GM18508 (cell line): Measurements from ENCODE around the gene IRAK4.

Experiments used
- ATAC-seq: cut with Tn5 transposase; IDR thresholded peaks from one replicate; pipeline ENCODE4 v1.9.1; 2021; ENCODE audit warnings: moderate number of reproducible peaks; ENCODE audit not compliant: insufficient read depth, unreplicated experiment

IRAK4 gene

GRCh38 chr12:43764528-43764927 is 5.8 kb downstream of the IRAK4 start:
- ATAC-seq = no peak

GRCh38 chr12:43766291-43766690 is 7.5 kb downstream of the IRAK4 start:
- no peak for ATAC-seq

- ATAC-seq = no peak
These were observed 17.7 kb downstream of the IRAK4 start for GRCh38 chr12:43776498-43776897.

- ATAC-seq = no peak
These were observed 28.3 kb downstream of the IRAK4 start for GRCh38 chr12:43786899-43787693.

GRCh38 chr12:43789941-43790340 is 31.2 kb downstream of the IRAK4 start:
- ATAC-seq = no peak

GRCh38 chr12:43795716-43796280 is 37.0 kb downstream of the IRAK4 start:
- ATAC-seq = no peak

DNA sequence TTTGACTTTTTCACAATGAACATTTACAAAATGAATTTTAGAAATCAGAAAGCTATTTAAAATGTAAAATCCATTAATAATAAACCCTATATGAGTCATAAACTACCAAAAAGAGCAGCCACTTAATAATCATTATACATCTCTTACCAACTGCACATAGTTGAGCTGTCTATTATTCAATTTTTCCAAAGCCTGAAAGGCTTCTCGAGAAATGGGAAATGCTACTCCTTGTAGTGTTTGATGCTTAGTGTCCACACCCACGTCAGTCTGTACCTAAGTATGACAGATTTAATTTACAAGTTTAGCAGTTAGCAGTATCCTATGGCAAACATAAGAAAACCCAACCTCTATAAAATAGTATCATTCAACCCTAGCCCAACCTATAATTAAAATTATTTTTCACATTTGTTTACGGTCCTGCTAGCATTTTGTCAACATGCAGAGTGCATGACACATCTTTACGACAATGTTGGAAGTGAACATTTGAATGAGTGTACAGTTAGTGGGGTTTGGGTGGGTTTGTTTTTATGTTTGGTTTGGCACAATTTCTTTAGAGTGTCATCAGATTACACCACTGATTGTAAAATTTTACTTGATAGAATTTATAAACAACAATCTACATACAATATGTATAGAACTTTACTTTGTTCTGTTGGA is 38.9 kb downstream of the IRAK4 start:
- no peak for ATAC-seq

DNA sequence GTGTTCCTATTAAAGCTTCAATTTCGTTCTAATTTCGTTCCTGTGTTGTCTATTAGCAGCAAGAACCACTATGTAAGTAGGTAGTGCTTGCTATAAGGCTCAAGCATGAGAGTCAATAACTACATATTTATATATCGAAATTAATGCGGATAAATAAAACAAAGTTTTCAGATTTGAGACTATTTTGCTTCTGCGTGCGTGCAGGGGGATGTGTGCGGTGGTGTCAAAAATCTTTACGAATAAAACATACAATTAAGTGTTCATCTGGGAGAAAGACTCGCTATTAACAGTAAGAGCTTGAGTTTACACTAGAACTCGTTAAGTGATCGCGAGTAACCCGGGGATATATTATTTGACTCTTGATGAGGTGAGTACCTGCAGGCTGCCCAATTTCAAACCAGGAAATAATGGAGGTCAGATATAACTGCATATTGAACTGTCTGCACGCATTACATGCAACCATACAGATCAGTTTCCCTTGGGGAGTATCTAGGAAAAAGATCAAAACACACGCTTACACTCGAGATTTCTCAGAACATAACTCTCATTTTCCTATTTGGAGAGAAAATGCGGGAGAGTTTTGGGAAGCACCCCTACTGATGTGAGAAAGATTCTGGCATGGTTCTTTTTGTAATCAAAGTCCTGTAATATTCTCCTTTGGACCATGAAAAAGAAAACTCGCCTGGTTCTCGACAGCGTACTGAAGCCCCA is 46.6 kb downstream of the IRAK4 start:
- no peak for ATAC-seq

GRCh38 chr12:43805860-43806736 is 47.3 kb downstream of the IRAK4 start, which contains the start of gene TWF1:
Gene TWF1, minus strand, starts transcription at chr12:43806317. Its CDS starts 72 bp downstream, at chr12:43806245.
- ATAC-seq = peak; percentile 59

DNA sequence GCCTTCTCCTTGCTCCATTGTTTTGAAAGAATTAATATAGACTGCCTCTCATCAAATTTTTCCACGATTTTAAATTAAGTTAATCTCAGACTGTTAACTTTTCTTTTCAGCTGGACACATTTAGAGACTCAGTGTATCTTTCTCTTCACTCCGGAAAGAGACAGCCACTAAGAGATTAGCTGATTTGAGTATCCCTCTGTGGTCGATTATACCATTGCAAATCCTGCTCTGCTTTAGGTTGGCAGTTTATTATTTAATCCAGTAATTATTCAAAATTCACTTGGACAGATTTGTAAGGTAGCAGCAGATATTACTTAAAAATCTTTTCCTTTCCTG is 48.0 kb downstream of the IRAK4 start:
- no peak for ATAC-seq

DNA sequence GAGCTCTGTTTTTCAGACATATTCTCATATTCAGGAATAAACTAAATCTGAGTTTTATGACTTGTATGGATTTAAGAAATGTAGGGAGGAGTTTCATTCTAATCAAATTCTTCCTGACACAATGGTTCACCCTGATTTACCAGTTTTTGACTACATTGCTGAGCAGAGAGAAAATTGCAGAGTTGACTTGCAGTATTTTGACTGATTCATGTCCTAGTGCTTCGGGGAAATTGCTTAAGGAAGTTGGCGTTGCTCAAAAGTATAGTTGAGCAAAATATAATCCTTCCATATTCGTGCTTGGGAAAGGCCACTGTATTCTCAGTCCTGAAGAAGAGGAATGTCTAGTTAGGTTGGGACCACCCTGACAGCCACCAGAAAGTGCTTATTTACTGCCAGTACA is 48.6 kb downstream of the IRAK4 start:
- no peak for ATAC-seq

DNA sequence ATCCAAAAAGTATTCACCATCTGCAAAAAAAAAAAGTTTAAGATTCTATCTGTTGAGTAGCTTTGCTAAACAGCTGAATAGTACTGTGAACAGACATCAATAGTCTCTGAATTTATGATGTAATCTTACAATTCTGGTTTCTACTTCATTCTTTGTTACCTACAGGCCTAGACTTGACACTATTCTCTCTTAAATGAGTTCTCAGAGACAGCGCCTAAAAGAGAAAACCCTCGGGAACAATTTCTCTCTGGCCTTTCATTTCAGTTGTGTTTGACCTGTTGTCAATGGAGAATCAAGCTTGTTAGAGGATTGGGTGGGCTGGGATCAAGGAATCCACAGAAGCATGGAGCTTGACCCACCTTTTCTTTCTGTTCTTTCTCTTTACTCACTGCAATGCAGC is 53.3 kb downstream of the IRAK4 start:
- no peak for ATAC-seq

DNA sequence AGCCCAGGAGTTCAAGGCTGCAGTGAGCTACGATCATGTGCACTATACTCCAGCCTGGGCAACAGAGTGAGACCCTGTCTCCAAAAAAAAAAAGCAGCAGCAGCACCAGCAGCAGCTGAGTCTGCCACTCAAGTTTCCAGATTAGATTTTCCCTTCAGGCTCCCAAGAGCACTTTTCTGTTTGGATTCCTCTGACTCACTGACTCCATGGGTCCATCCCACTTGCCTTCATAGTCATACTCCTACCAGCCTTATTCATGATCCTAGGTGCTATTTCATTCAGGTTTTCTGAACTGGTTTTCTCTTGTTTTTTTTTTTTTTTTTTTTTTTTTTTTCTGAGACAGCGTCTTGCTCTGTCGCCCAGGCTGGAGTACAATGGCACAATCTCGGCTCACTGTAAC is 54.2 kb downstream of the IRAK4 start:
- no peak for ATAC-seq

GRCh38 chr12:43815416-43815815 is 56.7 kb downstream of the IRAK4 start:
- ATAC-seq = no peak

DNA sequence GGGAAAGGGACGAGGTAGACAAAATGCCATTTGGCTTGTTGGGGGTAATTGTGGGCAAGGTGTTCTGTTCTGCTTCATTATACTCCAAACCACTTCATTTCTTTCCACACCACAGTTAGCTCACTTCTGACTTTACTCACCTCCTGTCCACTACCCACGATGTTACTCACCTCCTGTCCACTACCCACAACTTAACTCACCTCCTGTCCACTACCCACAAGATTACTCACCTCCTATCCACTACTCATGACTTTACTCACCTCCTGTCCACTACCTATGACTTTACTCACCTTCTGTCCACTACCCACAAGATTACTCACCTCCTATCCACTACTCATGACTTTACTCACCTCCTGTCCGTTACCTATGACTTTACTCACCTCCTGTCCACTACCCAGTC is 57.4 kb downstream of the IRAK4 start:
- no peak for ATAC-seq

DNA sequence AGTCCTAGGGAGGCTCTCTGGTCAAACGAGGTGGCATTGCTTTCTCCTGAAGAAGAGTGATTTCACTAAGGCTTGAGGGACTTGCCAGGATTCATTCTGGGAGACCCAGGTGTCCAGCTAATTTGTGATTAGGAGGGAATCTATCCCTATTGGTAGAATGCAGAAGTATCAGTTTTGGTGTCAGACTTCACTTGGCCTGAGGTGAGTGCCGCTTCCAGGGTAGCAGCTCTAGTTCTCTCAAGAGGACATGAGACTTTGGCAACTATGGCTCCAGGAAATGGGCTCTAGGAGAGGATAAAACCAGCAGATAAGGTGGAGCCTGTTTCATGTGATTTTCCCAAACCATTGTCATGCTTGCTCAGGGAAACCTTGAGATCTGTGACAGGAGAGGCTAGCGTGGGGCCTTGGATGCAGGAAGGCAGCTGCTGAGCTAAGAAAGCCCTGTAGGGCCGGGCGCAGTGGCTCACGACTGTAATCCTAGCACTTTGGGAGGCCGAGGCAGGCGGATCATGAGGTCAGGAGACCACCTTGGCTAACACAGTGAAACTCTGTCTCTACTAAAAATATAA is 65.5 kb downstream of the IRAK4 start:
- no peak for ATAC-seq

DNA sequence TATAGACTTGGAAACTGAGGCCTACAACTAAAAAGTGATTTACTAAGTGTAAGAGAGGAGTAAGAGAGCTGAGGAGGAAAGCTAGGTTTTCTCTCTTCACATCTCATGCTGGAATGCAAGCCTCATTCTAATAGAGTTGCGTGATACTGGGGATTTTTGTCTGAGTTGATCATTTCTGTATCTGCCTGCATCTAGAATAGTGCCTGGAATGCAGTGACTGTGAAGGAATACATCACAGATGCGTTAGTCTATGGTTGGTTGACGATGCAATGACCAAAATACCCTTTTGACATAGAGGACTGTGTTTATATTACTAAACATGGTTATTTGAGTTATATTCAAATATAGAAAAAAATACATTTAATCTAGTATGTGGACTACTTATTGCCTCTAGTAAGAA is 67.9 kb downstream of the IRAK4 start:
- ATAC-seq = no peak

DNA sequence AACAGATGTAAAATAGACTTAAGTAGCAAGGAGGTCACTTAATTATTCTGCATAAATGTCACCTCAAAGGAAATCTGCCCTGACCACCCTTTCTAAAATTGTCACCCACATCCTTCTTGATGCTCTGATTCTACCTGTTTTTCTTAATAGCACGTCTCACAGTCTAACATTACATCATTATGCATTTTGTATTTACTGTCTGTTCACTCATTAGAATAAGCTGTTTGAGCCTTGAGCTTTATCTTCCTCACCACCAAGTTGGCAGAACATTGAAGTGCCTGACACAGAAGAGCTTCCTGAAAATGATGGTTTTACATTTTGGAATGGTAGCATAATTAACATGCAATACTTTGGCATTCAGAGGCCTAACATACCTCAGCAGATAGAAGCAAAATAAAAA is 68.3 kb downstream of the IRAK4 start:
- no peak for ATAC-seq

GRCh38 chr12:43832463-43833168 is 73.9 kb downstream of the IRAK4 start:
- no peak for ATAC-seq
